HG02840 (cell line): ENCODE measurements around the gene SULT1A3.
"Not testable (repeated sequence)": the region's sequence is repeated elsewhere in the genome, so short reads cannot be mapped to it uniquely, and the experiment has no call there.

ENCODE experiments used
- ATAC-seq: cut with Tn5 transposase; IDR thresholded peaks from one replicate; pipeline ENCODE4 v1.9.1; 2021; ENCODE audit warnings: mild to moderate bottlenecking, moderate library complexity, moderate number of reproducible peaks; ENCODE audit not compliant: unreplicated experiment, low FRiP score

SULT1A3 gene

DNA sequence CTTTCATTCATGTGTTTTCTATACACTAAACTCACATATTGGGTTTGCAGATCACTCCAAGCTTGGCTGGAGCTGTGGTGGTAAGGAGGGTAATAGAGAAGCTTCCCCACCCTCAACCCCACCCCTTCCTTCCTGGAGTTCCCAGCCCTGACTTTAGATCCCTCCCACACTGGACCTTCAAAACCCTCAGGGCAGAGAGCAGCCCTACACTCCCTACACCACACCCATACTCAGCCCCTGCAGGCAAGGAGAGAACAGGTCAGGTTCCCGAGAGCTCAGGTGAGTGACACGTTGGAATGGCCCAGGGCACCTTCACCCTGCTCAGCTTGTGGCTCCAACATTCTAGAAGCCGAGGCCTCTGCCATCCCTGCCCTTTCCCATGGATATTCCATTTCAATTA, at the start of gene SULT1A3:
SULT1A3 (plus strand) TSS at position 207 of the 400 bp plus-strand sequence. CDS start 1,474 bp downstream, outside the sequence.
- ATAC-seq: not testable (repeated sequence)

- ATAC-seq: no peak
Measured at GRCh38 chr16:30151091-30151490, 48.0 kb upstream of the SULT1A3 start.

- no peak for ATAC-seq
Measured at GRCh38 chr16:30152517-30152916, 46.5 kb upstream of the SULT1A3 start.

GRCh38 chr16:30155188-30155587, 43.9 kb upstream of the SULT1A3 start:
- no peak for ATAC-seq

DNA sequence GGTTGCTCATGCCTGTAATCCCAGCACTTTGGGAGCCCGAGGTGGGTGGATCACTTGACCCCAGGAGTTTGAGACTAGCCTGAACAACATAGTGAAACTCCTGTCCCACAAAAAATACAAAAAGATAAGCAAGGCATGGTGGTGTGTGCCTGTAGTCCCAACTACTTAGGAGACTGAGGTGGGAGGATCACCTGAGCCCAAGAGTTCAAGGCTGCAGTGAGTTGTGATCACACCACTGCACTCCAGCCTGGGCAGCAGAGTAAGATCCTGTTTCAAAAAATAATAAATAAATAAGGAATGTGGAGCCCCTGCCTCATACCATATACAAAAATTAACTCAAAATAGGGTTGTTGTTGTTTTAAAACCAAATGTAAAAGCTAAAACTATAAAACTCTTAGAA, 41.8 kb upstream of the SULT1A3 start:
- no peak for ATAC-seq

DNA sequence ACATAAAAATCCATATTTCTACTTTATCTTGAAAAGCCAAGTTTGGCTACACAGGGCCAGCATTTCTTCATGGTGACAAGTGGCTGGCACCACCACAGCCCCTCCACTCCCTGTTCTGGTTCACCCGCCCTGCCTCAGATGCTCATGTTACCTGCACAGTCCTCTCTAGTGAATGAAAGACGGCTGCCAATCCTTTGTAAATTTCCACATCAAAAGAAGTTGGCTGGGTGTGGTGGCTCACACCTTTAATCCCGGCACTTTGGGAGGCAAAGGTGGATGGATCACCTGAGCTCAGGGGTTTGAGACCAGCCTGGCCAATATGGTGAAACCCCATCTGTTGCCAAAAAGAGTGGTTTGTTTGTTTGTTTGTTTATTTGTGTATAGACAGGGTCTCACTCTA, 35.5 kb upstream of the SULT1A3 start:
- no peak for ATAC-seq

- ATAC-seq: no peak
Measured at GRCh38 chr16:30166202-30166902, 32.7 kb upstream of the SULT1A3 start.

- ATAC-seq: not testable (repeated sequence)
Measured at GRCh38 chr16:30168746-30169145, 30.3 kb upstream of the SULT1A3 start.

DNA sequence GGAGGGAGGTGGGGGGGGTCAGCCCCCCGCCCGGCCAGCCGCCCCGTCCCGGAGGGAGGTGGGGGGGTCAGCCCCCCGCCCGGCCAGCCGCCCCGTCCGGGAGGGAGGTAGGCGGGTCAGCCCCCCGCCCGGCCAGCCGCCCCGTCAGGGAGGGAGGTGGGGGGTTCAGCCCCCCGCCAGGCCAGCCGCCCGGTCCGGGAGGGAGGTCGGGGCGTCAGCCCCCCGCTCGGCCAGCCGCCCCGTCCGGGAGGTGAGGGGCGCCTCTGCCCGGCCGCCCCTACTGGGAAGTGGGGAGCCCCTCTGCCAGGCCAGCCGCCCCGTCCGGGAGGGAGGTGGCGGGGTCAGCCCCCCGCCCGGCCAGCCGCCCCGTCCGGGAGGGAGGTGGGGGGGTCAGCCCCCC, 29.6 kb upstream of the SULT1A3 start:
- ATAC-seq: not testable (repeated sequence)

- not testable (repeated sequence) for ATAC-seq
Measured at GRCh38 chr16:30170145-30170544, 28.9 kb upstream of the SULT1A3 start.

GRCh38 chr16:30173054-30173453, 26.0 kb upstream of the SULT1A3 start:
- ATAC-seq: no peak

- not testable (repeated sequence) for ATAC-seq
Measured at GRCh38 chr16:30176876-30177275, 22.2 kb upstream of the SULT1A3 start.

DNA sequence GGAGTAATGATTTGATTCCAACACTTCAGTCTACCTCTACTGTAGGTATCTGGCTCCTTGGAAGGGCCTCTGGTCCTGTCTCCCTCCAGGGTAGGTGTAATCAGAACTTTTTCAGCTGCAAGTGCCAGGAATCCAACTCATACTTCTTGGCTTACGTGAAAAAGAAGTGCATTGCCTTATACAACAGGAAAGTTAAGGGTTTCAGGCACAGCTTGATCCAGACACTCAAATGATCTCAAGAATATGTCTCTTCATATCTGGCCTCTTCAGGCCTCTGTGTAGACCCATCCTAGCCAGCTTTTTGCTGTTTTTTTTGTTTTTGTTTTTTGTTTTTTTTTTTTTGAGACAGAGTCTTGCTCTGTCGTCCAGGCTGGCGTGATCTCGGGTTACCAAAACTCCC, 19.9 kb upstream of the SULT1A3 start:
- no peak for ATAC-seq

DNA sequence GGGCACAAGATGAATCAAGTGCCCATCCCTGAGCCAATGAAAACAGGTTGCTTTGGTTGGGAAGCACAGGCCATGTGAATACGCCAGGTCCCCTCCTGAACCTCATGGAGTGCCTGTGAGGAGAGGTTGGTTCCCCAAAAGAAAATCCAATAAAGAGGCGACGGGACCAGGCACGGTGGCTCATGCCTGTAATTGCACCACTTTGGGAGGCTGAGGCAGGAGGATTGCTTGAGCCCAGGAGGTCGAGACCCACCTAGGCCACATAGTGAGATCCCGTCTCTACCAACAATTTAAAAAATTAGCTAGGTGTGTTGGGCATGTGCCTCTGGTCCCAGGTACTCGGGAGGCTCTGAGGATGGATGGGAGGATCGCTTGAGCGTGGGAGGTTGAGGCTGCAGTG, 19.1 kb upstream of the SULT1A3 start:
- ATAC-seq: no peak

DNA sequence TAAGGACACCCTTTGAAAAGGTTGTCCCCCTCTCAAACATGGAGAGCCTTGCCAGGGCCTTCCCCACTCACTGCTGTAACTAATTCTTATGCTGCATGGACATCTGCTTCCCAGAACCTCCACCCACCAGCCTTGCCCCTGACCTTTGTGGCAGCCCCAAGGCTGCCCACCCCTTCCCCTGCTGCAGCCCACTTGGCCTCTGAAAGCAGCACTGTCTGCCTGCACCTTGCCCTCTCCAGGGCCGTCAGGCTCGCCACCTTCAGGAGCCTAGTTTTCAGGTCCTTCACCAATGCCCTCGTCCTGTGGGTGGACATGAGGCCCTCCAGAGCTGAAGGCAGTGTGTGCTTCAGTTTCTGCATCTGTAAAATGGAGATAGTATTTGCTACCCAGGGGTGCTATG, 18.3 kb upstream of the SULT1A3 start:
- ATAC-seq: no peak

- peak; percentile 34 for ATAC-seq
Measured at GRCh38 chr16:30183233-30184095, 15.6 kb upstream of the SULT1A3 start, which contains the start of gene CORO1A. CORO1A (plus strand) TSS chr16:30183602; CDS start chr16:30185210, 1,608 bp downstream.

GRCh38 chr16:30184096-30184890, 14.8 kb upstream of the SULT1A3 start:
- ATAC-seq: peak; percentile 36

GRCh38 chr16:30184891-30185682, 14.0 kb upstream of the SULT1A3 start:
- ATAC-seq: no peak

- ATAC-seq: peak; percentile 37
Measured at GRCh38 chr16:30185683-30186421, 13.2 kb upstream of the SULT1A3 start.
